ENCODE measurements around the gene CELF4. TPM values are rescaled to one million over a fixed set of nuclear protein-coding genes. Genes with fewer than 3 reads are reported as not detected.

Gene CELF4
- total RNA-seq, 1 experiment from 2014 or later: 0.15 TPM

DNA sequence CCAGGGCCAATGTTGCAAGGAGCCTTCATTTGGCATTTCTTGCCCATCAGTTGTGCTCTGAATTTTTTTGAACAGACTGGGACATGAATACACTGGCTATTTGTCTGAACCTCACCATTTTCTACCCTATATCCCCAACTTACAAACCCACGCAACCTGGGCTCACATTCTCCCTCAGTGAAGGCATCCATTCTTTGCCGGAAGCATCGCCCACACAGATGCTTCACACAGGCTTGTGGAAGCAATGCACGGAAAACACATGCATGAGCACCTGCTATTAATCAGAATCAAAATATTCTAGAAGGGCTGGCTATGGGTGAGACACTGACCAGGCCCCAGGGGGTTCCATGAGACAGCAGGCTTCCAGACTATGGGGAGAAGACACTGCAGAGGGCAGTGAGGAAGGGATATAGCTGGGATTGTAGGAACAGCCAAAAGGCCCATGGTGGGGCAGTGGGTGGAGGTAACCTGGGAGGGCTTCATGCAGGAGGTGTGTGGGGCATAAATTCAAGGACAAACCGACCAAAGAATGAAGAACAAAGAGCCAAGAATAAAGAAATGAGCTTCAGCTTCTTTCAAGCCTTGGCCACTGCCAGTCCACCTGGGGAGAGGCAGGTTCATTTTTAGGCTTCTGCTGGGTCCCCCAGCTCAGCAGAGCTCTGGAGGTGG is 261.5 kb downstream of the CELF4 start:
- DNase-seq (ENCODE audit: extremely low read depth, low read depth): no peak

GRCh38 chr18:37303009-37303408 is 262.6 kb downstream of the CELF4 start:
- no peak for DNase-seq (ENCODE audit: extremely low read depth, low read depth)

DNA sequence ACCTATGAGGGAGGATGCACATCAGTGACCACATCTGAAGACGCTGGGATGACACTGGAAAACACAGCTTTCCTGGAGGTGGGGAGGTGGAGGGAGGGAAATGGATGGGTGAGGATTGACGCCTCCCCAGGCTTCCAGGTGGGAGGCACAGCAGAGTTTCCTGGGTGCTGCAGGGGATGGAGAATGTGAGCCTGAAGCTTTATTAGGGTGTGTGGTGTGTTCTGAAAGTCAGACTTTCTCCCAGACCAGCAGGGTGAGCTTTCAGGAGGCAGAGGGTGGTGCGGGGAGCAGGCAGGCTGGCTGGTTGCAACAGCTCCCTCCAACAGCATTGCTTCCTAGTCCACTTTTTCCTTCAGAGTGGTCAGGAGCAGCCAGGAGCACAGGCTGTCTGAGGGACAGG is 263.1 kb downstream of the CELF4 start:
- DNase-seq (ENCODE audit: extremely low read depth, low read depth): no peak

- DNase-seq (ENCODE audit: extremely low read depth, low read depth): peak; percentile 60
Measured at GRCh38 chr18:37299471-37300304, 265.9 kb downstream of the CELF4 start.

DNA sequence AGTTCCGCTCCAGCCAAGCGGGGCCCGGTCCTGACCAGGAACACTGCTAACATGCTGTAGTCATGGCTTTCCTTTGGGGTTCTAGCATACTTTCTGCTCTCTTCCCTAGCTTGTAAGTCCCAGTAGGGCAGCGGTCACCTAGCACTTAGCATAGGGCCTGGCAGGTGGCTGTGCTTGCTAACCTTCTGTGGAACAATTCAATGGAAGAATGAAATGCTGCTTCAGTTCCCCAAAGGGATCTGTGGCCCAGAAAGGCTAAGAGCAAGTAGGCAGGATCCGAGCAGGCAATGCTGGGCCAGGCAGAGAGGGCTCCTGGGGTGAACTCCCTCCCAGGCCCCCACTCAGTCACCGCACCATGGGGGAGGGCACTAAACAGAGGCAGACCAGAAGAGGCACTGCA is 266.8 kb downstream of the CELF4 start:
- no peak for DNase-seq (ENCODE audit: extremely low read depth, low read depth)

GRCh38 chr18:37297106-37297505 is 268.5 kb downstream of the CELF4 start:
- no peak for DNase-seq (ENCODE audit: extremely low read depth, low read depth)

- no peak for DNase-seq (ENCODE audit: extremely low read depth, low read depth)
Measured at GRCh38 chr18:37294951-37295350, 270.6 kb downstream of the CELF4 start.

- no peak for DNase-seq (ENCODE audit: extremely low read depth, low read depth)
Measured at GRCh38 chr18:37293359-37293758, 272.2 kb downstream of the CELF4 start.

GRCh38 chr18:37289423-37289822 is 276.2 kb downstream of the CELF4 start:
- no peak for DNase-seq (ENCODE audit: extremely low read depth, low read depth)

DNA sequence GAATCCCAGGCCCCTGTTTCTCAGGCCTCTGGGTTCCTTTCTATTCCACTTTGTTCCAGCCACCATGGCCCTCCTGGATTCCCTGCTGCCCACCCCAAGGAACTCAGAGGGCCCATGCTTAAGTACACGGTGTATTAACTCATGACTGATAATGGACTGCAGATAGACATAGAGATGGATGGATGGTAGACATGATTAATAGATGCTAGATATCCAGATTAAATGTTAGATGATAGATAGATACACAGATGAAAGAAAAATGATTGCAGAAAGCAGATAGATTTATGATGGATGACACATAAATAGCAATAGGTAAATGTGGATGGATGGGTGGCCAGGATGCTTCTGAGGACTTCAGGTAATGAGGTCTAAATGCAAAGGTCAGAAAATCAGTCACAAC is 278.0 kb downstream of the CELF4 start:
- DNase-seq (ENCODE audit: extremely low read depth, low read depth): no peak

GRCh38 chr18:37286801-37287200 is 278.8 kb downstream of the CELF4 start:
- no peak for DNase-seq (ENCODE audit: extremely low read depth, low read depth)

DNA sequence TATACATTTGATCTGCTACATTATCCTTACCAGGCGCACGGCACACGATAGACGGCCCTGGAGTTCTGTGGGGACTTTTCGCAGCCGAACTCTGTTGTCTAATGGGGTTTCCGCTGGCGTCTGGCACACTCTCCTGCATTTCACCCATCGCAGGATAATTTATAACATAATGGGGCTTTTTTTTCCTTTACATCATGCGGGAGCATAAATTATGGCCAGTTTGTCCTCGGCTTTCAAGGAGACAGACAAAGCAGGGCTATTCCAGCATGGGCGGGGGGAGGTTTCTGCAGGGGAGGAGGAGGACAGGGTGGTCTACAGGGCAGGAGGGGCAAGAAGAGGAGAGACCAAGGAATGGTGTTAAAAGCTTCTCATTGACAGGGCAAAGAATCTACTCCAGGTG is 279.8 kb downstream of the CELF4 start:
- DNase-seq (ENCODE audit: extremely low read depth, low read depth): no peak

- DNase-seq (ENCODE audit: extremely low read depth, low read depth): no peak
Measured at GRCh38 chr18:37284260-37284659, 281.3 kb downstream of the CELF4 start.

DNA sequence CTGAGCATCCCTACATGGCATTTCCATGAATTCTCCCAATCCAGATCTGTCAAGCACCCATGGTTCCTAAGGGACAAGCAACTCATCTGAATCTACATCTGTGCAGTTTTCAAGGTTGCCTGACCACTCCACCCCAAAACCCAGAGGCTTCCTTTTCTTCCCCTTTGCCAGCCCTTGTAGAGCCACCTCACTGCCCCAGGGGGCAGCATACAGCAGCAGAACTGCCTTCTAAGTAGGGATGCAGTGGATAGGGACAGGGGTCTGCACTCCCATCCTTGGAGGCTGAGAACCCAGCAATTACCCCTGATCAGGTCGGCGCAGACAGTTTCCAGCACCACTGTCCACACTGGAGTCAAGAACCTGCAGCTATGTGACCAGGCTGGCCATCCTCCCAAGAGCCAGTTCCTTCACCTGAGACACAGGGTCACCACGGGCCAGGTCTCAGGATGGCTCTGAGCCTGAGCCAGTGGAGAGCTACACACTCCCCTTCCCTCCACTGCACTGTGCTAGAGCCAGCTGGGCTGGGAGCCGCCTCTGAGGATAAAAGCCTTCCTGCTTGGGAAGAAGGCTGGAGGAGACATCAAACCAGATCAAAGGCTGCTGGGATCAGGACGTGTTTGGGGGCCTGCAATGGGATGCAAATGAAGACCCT is 283.1 kb downstream of the CELF4 start:
- DNase-seq (ENCODE audit: extremely low read depth, low read depth): no peak

DNA sequence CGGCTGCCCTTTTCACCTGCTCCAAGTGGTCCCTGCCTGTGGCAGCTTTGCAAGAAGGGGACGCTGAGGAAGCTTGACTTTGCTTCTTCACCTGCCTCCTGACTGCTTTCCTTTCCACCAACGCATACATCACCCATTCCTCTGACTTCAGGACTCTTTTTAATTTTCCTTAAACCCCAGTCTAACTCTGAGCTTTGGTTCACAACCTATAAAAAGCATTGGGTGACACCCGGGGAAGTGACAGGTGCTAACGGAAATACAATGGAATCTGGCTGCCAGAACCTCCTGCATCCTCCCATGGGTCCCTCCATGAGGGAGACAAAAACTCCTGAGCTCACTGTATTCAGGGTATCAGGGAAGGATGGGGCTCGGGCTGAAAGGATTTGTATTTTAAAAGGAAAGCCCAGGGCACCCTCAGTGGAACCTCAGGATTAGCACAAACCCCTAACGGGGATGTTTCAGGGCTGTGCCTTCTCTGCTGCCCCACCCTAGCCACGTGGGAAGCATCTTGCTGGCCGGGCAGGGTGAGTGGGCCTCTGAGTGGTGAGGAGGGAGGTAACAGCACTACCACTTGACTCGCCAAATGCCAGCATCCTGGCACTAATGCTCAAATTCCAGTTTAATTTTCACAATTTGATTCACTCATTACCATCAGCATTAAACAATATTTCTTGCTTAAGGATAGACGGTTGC is 284.8 kb downstream of the CELF4 start:
- no peak for DNase-seq (ENCODE audit: extremely low read depth, low read depth)

DNA sequence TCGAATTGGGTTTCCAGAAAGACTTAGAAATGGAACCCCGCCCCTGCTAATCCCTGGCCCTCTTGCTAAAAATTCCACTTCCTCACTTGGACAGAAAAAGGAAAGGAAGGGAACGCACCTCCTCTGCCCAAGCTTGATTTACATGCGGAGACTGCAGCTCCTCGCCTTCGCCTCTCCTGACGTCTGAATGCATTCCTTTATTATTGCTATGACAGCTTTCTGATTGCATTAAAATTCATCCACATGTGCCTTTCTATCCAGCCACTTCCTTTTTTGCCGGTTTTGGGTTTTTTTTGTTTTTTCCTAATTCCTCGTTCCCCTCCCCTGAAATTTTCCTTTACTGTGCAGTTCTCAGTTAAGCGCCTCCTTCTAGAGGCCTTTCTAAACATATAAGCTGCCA is 287.8 kb downstream of the CELF4 start:
- DNase-seq (ENCODE audit: extremely low read depth, low read depth): no peak

- no peak for DNase-seq (ENCODE audit: extremely low read depth, low read depth)
Measured at GRCh38 chr18:37276111-37276890, 289.3 kb downstream of the CELF4 start.

DNA sequence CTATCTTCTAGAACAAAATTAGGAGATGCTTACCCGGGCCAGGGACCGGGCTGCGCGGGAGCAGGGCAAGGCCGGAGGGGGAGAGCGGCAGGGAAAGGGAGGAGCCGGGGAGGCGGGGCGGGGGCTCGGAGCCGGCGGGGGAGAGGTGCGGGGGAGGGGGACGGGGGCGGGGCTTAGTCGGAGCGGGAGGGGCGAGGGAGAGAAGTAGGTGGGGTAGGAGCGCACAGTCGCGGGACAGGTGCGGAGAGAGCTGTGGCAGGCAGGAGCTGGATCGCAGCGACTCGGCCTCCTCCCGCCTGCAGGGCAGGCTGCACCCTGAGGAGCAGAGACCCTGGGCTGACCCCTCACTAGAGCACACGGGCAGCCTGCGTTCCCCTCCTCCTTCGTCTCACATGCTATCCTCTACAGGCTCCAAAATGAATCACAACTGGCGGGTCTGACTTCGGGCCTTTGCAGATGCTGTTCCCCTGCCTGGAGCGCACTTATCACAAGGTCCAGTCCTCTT is 290.3 kb downstream of the CELF4 start:
- DNase-seq (ENCODE audit: extremely low read depth, low read depth): no peak

DNA sequence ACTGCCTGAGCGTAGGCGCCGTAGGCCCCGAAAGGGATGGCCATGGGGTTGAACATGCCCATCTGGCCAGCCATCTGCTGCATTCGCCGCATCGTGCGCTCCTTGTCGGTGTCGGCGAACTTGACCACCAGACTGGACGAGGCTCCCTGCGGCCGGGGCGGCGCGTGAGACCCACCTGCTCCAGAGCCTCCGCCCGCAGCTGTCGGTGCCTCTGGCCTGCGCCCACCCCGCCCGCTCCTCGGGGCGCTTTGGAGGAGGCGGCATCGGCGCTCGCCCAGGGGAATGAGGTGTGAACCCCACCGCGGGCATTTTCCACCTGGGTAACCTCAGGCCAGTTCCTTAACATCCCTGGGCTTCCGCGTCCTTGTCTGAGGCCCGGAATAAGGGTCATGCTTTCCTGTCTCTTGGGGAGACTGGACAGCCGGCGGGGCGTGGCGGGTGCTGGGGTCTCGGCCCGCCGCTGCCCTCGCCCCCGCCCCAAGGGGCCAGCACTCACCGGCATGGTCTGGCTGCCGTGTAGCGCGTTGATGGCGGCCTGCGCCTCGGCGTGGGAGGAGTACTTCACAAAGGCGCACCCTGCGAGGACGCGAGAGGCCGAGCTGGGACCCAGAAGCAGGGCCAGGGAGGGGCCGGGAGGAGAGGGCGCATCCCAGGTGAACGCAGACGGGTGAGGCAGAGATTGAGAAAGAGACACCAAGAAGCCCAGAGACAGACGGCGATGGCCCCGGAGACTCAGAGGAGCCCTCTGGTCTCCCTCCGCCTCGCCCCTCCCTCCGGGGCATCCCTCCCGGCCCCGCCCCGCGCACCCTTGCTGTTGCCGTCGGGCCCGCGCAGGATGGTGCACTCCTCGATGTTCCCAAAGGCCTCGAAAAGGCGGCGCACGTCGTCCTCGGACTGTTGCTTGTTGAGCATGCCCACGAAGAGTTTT is 291.0 kb downstream of the CELF4 start:
- no peak for DNase-seq (ENCODE audit: extremely low read depth, low read depth)
